Measurements from ENCODE around the gene BOK.
"Not testable (repeated sequence)": the region's sequence is repeated elsewhere in the genome, so short reads cannot be mapped to it uniquely, and the experiment has no call there.

The BOK gene

GRCh38 chr2:241559323-241560161, 997 bp downstream of the BOK start:
- no peak for DNase-seq

GRCh38 chr2:241560162-241560882, 1.8 kb downstream of the BOK start:
- no peak for DNase-seq

- no peak for DNase-seq
Measured at GRCh38 chr2:241560883-241561474, 2.4 kb downstream of the BOK start.

- no peak for DNase-seq
Measured at GRCh38 chr2:241561832-241562231, 3.3 kb downstream of the BOK start.

GRCh38 chr2:241562269-241562891, 3.8 kb downstream of the BOK start:
- no peak for DNase-seq

- DNase-seq, result no peak
Measured at GRCh38 chr2:241563031-241563507, 4.5 kb downstream of the BOK start.

- no peak for DNase-seq
Measured at GRCh38 chr2:241563571-241563980, 5.0 kb downstream of the BOK start.

- no peak for DNase-seq
Measured at GRCh38 chr2:241563981-241564595, 5.5 kb downstream of the BOK start.

GRCh38 chr2:241564596-241565410, 6.3 kb downstream of the BOK start:
- DNase-seq, result no peak

GRCh38 chr2:241565411-241565810, 6.9 kb downstream of the BOK start:
- DNase-seq, result no peak

GRCh38 chr2:241566021-241566420, 7.5 kb downstream of the BOK start:
- DNase-seq, result not testable (repeated sequence)

- no peak for DNase-seq
Measured at GRCh38 chr2:241566468-241566867, 7.9 kb downstream of the BOK start.

- DNase-seq, result not testable (repeated sequence)
Measured at GRCh38 chr2:241567266-241567665, 8.7 kb downstream of the BOK start.

GRCh38 chr2:241567776-241568175, 9.2 kb downstream of the BOK start:
- DNase-seq, result no peak

- no peak for DNase-seq
Measured at GRCh38 chr2:241568726-241569125, 10.2 kb downstream of the BOK start.

- DNase-seq, result no peak
Measured at GRCh38 chr2:241569831-241570281, 11.3 kb downstream of the BOK start.

- DNase-seq, result no peak
Measured at GRCh38 chr2:241570961-241571581, 12.5 kb downstream of the BOK start.

- DNase-seq, result no peak
Measured at GRCh38 chr2:241571821-241572620, 13.5 kb downstream of the BOK start.

GRCh38 chr2:241572915-241573651, 14.5 kb downstream of the BOK start:
- not testable (repeated sequence) for DNase-seq
